Subcutaneous abdominal adipose tissue (tissue), 5 donors: ENCODE measurements around the gene IQSEC3.
"Not testable (repeated sequence)": the region's sequence is repeated elsewhere in the genome, so short reads cannot be mapped to it uniquely, and the experiment has no call there.

Source experiments
- H3K27ac ChIP-seq: one replicate; pipeline ENCODE4 v1.7.0; 2013; ENCODE audit warnings: low read depth, mild to moderate bottlenecking, inconsistent platforms, low read length, moderate library complexity
- H3K27me3 ChIP-seq, 5 donors: one replicate each; pipeline ENCODE4 v1.7.0; 2013; ENCODE audit warnings: low read length in 5 of 5, inconsistent platforms in 1 of 5; ENCODE audit not compliant: control insufficient read depth in 5 of 5, insufficient read depth in 4 of 5
- H3K36me3 ChIP-seq, 5 donors: one replicate each; pipeline ENCODE4 v1.7.0; 2013; ENCODE audit warnings: low read length in 5 of 5; ENCODE audit not compliant: control insufficient read depth in 5 of 5, insufficient read depth in 5 of 5
- H3K4me1 ChIP-seq, 5 donors: one replicate each; pipeline ENCODE4 v1.7.0; 2013; ENCODE audit warnings: low read length in 5 of 5, mild to moderate bottlenecking in 3 of 5, moderate library complexity in 1 of 5; ENCODE audit not compliant: control insufficient read depth in 5 of 5, insufficient read depth in 5 of 5
- H3K4me3 ChIP-seq, 5 donors: one replicate each; pipeline ENCODE4 v1.7.0; 2013; ENCODE audit warnings: low read length in 5 of 5, low read depth in 1 of 5
- H3K9ac ChIP-seq, 5 donors: one replicate each; pipeline ENCODE4 v1.7.0; 2013; ENCODE audit warnings: low read length in 5 of 5, mild to moderate bottlenecking in 4 of 5, moderate library complexity in 3 of 5
- H3K9me3 ChIP-seq, 5 donors: one replicate each; pipeline ENCODE4 v1.7.0; 2013; ENCODE audit warnings: low read length in 5 of 5; ENCODE audit not compliant: control insufficient read depth in 5 of 5
- donor health status: healthy.
- donor health status: healthy.
- donor health status: healthy.
- donor health status: healthy.
- donor health status: healthy.

The IQSEC3 gene

DNA sequence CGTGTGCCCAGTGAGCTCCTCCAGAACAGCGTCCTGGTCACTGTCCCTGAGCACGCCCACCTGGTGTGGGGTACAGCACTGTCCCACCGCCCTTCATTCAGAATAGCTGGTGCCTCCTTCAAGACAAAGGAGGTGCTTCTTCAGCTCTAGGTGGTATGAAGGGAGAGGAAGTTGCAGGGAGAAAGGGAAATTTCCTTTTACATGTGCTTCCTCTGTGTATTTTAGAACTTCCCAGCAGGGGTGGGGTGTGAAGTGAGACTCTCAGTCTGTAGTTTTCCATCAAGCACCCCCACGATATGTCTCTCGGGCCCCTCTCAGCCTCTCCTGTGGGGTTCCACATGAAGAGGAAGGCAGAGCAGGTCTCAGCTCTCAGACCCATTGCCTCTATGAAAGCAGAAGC lies 148.5 kb downstream of the IQSEC3 start:
- no peak overlapping the region for H3K9ac ChIP-seq
- peaks cover 9 to 45% (median 16%) of the 10 kb centered on the region in 5 donors for H3K27me3 ChIP-seq
- no peaks in the 10 kb centered on the region for H3K36me3 ChIP-seq
- no peak overlapping the region for H3K4me3 ChIP-seq
- no peak overlapping the region for H3K27ac ChIP-seq
- peaks cover 0 to 23% (median 18%) of the 10 kb centered on the region in 5 donors for H3K4me1 ChIP-seq
- no peaks in the 10 kb centered on the region for H3K9me3 ChIP-seq

- H3K36me3 ChIP-seq, H3K9me3 ChIP-seq, H3K4me3 ChIP-seq, H3K27ac ChIP-seq, H3K9ac ChIP-seq: not testable (repeated sequence)
- peaks cover 0 to 23% (median 20%) of the 10 kb centered on the region in 5 donors for H3K4me1 ChIP-seq
- peaks cover 12 to 37% (median 19%) of the 10 kb centered on the region in 5 donors for H3K27me3 ChIP-seq
These were observed 150.5 kb downstream of the IQSEC3 start for GRCh38 chr12:217029-217428.

- Histone ChIP-seq H3K9ac (no peak overlapping the region), H3K4me1 (peaks cover 0 to 16% (median 13%) of the 10 kb centered on the region in 5 donors), H3K27ac (no peak overlapping the region), H3K27me3 (peaks cover 9 to 30% (median 18%) of the 10 kb centered on the region in 5 donors), H3K9me3 (no peaks in the 10 kb centered on the region), H3K4me3 (no peak overlapping the region), H3K36me3 (no peaks in the 10 kb centered on the region)
These were observed 151.7 kb downstream of the IQSEC3 start for GRCh38 chr12:218221-218620.

GRCh38 chr12:218728-219590 lies 152.4 kb downstream of the IQSEC3 start:
- no peak overlapping the region for H3K4me3 ChIP-seq
- no peak overlapping the region for H3K27ac ChIP-seq
- H3K9me3 ChIP-seq = no peaks in the 10 kb centered on the region
- peaks cover 0 to 9% (median 5%) of the 10 kb centered on the region in 5 donors for H3K4me1 ChIP-seq
- no peak overlapping the region for H3K9ac ChIP-seq
- peaks cover 3 to 23% (median 14%) of the 10 kb centered on the region in 5 donors for H3K27me3 ChIP-seq
- no peaks in the 10 kb centered on the region for H3K36me3 ChIP-seq

DNA sequence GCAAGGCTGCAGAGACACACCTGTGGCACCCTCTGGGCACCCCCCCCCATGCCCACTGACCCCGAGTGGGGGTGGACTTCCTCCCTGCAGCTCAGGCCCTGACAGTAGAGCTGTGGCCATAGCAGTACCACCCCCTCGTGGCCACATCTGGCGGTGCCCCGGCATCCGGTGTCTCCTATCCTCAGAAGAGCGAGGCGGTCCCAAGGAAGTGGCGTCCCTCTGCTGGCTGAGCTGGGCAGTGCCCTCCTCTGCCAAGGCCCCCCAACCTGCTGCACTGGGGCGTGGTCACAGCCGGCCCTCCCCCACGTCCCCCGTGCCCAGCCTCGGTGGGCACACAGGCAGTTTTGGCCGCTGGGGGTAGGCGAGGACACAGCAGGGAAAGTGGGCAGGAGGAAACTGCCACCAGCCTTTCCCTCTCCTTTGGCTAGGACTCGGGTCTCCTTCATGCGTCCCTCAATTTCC lies 153.4 kb downstream of the IQSEC3 start:
- H3K27me3 ChIP-seq = peaks cover 3 to 15% (median 12%) of the 10 kb centered on the region in 5 donors
- no peak overlapping the region for H3K4me3 ChIP-seq
- H3K9me3 ChIP-seq = no peaks in the 10 kb centered on the region
- no peak overlapping the region for H3K27ac ChIP-seq
- H3K36me3 ChIP-seq = no peaks in the 10 kb centered on the region
- peaks cover 0 to 6% (median 5%) of the 10 kb centered on the region in 5 donors for H3K4me1 ChIP-seq
- H3K9ac ChIP-seq = no peak overlapping the region

DNA sequence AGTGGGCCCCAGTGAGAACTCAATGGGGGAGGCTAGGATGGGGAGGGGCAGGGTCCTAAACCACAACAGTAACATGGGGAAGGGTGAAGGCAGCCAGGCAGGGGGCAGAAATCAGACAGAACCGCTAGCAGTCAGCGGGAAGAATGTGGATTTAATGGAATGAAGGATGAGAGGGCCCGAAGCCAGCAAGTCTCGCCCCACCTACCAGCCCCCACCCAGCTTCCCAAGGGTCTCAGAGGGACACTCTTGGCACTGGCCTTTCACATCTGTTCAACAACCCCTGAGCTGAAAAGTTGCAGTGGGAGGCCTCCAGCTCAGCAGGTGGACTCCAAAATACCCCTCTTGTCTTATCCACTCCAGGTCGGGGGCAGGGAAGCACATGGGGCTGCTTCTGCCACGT lies 153.9 kb downstream of the IQSEC3 start:
- Histone ChIP-seq H3K36me3 (no peaks in the 10 kb centered on the region), H3K4me1 (peaks cover 0 to 6% (median 5%) of the 10 kb centered on the region in 5 donors), H3K4me3 (no peak overlapping the region), H3K27me3 (peaks cover 3 to 15% (median 9%) of the 10 kb centered on the region in 5 donors), H3K9ac (no peak overlapping the region), H3K9me3 (no peaks in the 10 kb centered on the region), H3K27ac (no peak overlapping the region)

GRCh38 chr12:220946-221550 lies 154.5 kb downstream of the IQSEC3 start:
- H3K27me3 ChIP-seq = peaks cover 3 to 15% (median 9%) of the 10 kb centered on the region in 5 donors
- peaks cover 0 to 6% (median 5%) of the 10 kb centered on the region in 5 donors for H3K4me1 ChIP-seq
- no peak overlapping the region for H3K9ac ChIP-seq
- no peak overlapping the region for H3K27ac ChIP-seq
- no peaks in the 10 kb centered on the region for H3K36me3 ChIP-seq
- no peak overlapping the region for H3K4me3 ChIP-seq
- H3K9me3 ChIP-seq = no peaks in the 10 kb centered on the region

- Histone ChIP-seq H3K9ac (no peak overlapping the region), H3K4me3 (no peak overlapping the region), H3K9me3 (no peaks in the 10 kb centered on the region), H3K4me1 (peaks cover 0 to 6% (median 5%) of the 10 kb centered on the region in 5 donors), H3K27me3 (peaks cover 3 to 19% (median 12%) of the 10 kb centered on the region in 5 donors), H3K36me3 (no peaks in the 10 kb centered on the region), H3K27ac (no peak overlapping the region)
These were observed 155.2 kb downstream of the IQSEC3 start for GRCh38 chr12:221736-222135.

DNA sequence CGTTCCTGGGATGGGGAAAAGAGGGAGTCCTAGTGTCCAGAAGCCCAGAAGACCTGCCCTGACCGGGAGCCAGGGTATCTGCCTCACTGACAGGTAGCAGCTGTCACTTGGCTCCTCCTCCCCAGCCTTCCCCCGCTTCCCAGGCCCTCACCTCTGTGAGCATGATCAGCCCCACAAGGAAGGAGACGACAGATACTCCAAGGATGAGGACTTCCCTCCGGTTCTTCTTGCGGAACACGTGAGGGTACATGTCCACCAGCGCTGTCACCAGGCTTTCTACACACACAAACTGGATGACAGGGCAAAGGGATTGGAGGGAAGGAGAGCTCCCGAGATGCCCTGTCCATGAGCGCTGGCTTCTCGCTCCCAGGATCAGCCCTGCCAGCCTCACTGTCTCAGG lies 157.3 kb downstream of the IQSEC3 start:
- Histone ChIP-seq H3K4me3 (no peak overlapping the region), H3K27me3 (peaks cover 6 to 18% (median 10%) of the 10 kb centered on the region in 5 donors), H3K9me3 (no peaks in the 10 kb centered on the region), H3K36me3 (no peaks in the 10 kb centered on the region), H3K4me1 (peaks cover 0 to 6% (median 5%) of the 10 kb centered on the region in 5 donors), H3K9ac (no peak overlapping the region), H3K27ac (no peak overlapping the region)

GRCh38 chr12:224330-224729 lies 157.8 kb downstream of the IQSEC3 start:
- H3K36me3 ChIP-seq = no peaks in the 10 kb centered on the region
- H3K4me1 ChIP-seq = peaks cover 0 to 6% (median 5%) of the 10 kb centered on the region in 5 donors
- no peaks in the 10 kb centered on the region for H3K9me3 ChIP-seq
- H3K27ac ChIP-seq = no peak overlapping the region
- H3K9ac ChIP-seq = no peak overlapping the region
- no peak overlapping the region for H3K4me3 ChIP-seq
- H3K27me3 ChIP-seq = peaks cover 5 to 20% (median 10%) of the 10 kb centered on the region in 5 donors
